ENCODE results near the gene RELCH.
"Not testable (repeated sequence)": the region's sequence is repeated elsewhere in the genome, so short reads cannot be mapped to it uniquely, and the experiment has no call there.

RELCH gene

GRCh38 chr18:62186774-62187542 is at the start of gene RELCH, which contains the start of gene PIGN:
Gene RELCH (plus strand): TSS chr18:62187255. CDS start chr18:62187506, 251 bp downstream.
Gene PIGN (minus strand): TSS chr18:62187056. CDS start chr18:62161353, 25,703 bp downstream.
- in situ Hi-C loops (cut with HindIII; ENCODE audit: low pct_ligation_motif_present, low pct_unique_long_range_greater_than_20kb, low sequenced_read_pairs) = no loop called here
- peak; percentile 97 for DNase-seq

- DNase-seq = no peak
- in situ Hi-C loops (cut with HindIII; ENCODE audit: low pct_ligation_motif_present, low pct_unique_long_range_greater_than_20kb, low sequenced_read_pairs) = no loop called here
Observed at GRCh38 chr18:62138461-62139235, 48.4 kb upstream of the RELCH start.

GRCh38 chr18:62140259-62140658 is 46.8 kb upstream of the RELCH start:
- in situ Hi-C loops (cut with HindIII; ENCODE audit: low pct_ligation_motif_present, low pct_unique_long_range_greater_than_20kb, low sequenced_read_pairs) = no loop called here
- DNase-seq = no peak

GRCh38 chr18:62144338-62144737 is 42.7 kb upstream of the RELCH start:
- in situ Hi-C loops (cut with HindIII; ENCODE audit: low pct_ligation_motif_present, low pct_unique_long_range_greater_than_20kb, low sequenced_read_pairs) = no loop called here
- no peak for DNase-seq

GRCh38 chr18:62151068-62151771 is 35.8 kb upstream of the RELCH start:
- in situ Hi-C loops (cut with HindIII; ENCODE audit: low pct_ligation_motif_present, low pct_unique_long_range_greater_than_20kb, low sequenced_read_pairs) = no loop called here
- DNase-seq = no peak

GRCh38 chr18:62152844-62153243 is 34.2 kb upstream of the RELCH start:
- no peak for DNase-seq
- in situ Hi-C loops (cut with HindIII; ENCODE audit: low pct_ligation_motif_present, low pct_unique_long_range_greater_than_20kb, low sequenced_read_pairs) = no loop called here

GRCh38 chr18:62157843-62158242 is 29.2 kb upstream of the RELCH start:
- DNase-seq = no peak
- in situ Hi-C loops (cut with HindIII; ENCODE audit: low pct_ligation_motif_present, low pct_unique_long_range_greater_than_20kb, low sequenced_read_pairs) = no loop called here

- in situ Hi-C loops (cut with HindIII; ENCODE audit: low pct_ligation_motif_present, low pct_unique_long_range_greater_than_20kb, low sequenced_read_pairs) = no loop called here
- DNase-seq = no peak
Observed at GRCh38 chr18:62164310-62164709, 22.7 kb upstream of the RELCH start.

GRCh38 chr18:62164855-62165487 is 22.1 kb upstream of the RELCH start:
- in situ Hi-C loops (cut with HindIII; ENCODE audit: low pct_ligation_motif_present, low pct_unique_long_range_greater_than_20kb, low sequenced_read_pairs) = no loop called here
- DNase-seq = no peak

GRCh38 chr18:62165583-62165982 is 21.5 kb upstream of the RELCH start:
- in situ Hi-C loops (cut with HindIII; ENCODE audit: low pct_ligation_motif_present, low pct_unique_long_range_greater_than_20kb, low sequenced_read_pairs) = no loop called here
- DNase-seq = no peak

GRCh38 chr18:62166524-62166923 is 20.5 kb upstream of the RELCH start:
- in situ Hi-C loops (cut with HindIII; ENCODE audit: low pct_ligation_motif_present, low pct_unique_long_range_greater_than_20kb, low sequenced_read_pairs); DNase-seq: not testable (repeated sequence)

GRCh38 chr18:62170857-62171256 is 16.2 kb upstream of the RELCH start:
- in situ Hi-C loops (cut with HindIII; ENCODE audit: low pct_ligation_motif_present, low pct_unique_long_range_greater_than_20kb, low sequenced_read_pairs) = no loop called here
- no peak for DNase-seq

GRCh38 chr18:62172298-62172697 is 14.8 kb upstream of the RELCH start:
- in situ Hi-C loops (cut with HindIII; ENCODE audit: low pct_ligation_motif_present, low pct_unique_long_range_greater_than_20kb, low sequenced_read_pairs) = no loop called here
- no peak for DNase-seq

- in situ Hi-C loops (cut with HindIII; ENCODE audit: low pct_ligation_motif_present, low pct_unique_long_range_greater_than_20kb, low sequenced_read_pairs) = no loop called here
- DNase-seq = no peak
Observed at GRCh38 chr18:62175521-62175920, 11.5 kb upstream of the RELCH start.

- in situ Hi-C loops (cut with HindIII; ENCODE audit: low pct_ligation_motif_present, low pct_unique_long_range_greater_than_20kb, low sequenced_read_pairs) = no loop called here
- DNase-seq = no peak
Observed at GRCh38 chr18:62177271-62177670, 9.8 kb upstream of the RELCH start.

GRCh38 chr18:62179213-62179612 is 7.8 kb upstream of the RELCH start:
- DNase-seq = no peak

GRCh38 chr18:62182220-62182619 is 4.8 kb upstream of the RELCH start:
- peak; percentile 4 for DNase-seq
- in situ Hi-C loops (cut with HindIII; ENCODE audit: low pct_ligation_motif_present, low pct_unique_long_range_greater_than_20kb, low sequenced_read_pairs) = no loop called here

More at GRCh38 chr18:62179213-62179612, 7.8 kb upstream of the RELCH start:
- in situ Hi-C loops (cut with HindIII; ENCODE audit: low pct_ligation_motif_present, low pct_unique_long_range_greater_than_20kb, low sequenced_read_pairs) = no loop called here

- in situ Hi-C loops (cut with HindIII; ENCODE audit: low pct_ligation_motif_present, low pct_unique_long_range_greater_than_20kb, low sequenced_read_pairs) = no loop called here
- peak; percentile 68 for DNase-seq
Observed at GRCh38 chr18:62183578-62184195, 3.4 kb upstream of the RELCH start.
